Hepatocyte (in vitro differentiated cells): ENCODE results near the gene SBF1.

Source experiments
- EZH2phosphoT487 ChIP-seq: fragments of 200-600 bp; sonication (generic); IDR thresholded peaks from one replicate; pipeline ENCODE4 v1.6.1; 2018; ENCODE audit warnings: antibody characterized with exemption, mild to moderate bottlenecking, low read depth, moderate library complexity; ENCODE audit not compliant: unreplicated experiment, severe bottlenecking
- TF ChIP-seq, protein P1 (sequence below): fragments of 200-600 bp; sonication (generic); IDR thresholded peaks from 2 replicates; pipeline ENCODE4 v1.5.1; 2016; ENCODE audit warnings: antibody characterized with exemption, mild to moderate bottlenecking; ENCODE audit not compliant: poor library complexity

DNA sequence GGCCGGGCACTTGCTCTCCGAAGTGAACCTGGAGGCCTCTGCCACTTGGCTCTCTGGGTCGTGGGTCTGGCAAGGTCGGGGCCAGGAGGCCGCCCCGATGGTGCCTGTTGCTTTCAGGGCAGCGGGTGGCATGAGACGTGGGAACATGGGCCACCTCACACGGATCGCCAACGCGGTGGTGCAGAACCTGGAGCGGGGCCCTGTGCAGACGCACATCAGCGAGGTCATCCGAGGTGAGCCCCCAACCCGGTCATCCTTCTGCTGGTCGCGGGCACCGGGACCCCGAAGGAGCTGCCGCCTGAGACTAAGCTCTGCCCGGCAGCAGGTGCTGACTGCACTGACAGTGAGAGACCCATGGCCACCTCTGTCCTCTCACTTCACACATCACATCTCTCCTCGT lies 40.0 kb downstream of the SBF1 start:
- TF ChIP-seq, protein P1, sequence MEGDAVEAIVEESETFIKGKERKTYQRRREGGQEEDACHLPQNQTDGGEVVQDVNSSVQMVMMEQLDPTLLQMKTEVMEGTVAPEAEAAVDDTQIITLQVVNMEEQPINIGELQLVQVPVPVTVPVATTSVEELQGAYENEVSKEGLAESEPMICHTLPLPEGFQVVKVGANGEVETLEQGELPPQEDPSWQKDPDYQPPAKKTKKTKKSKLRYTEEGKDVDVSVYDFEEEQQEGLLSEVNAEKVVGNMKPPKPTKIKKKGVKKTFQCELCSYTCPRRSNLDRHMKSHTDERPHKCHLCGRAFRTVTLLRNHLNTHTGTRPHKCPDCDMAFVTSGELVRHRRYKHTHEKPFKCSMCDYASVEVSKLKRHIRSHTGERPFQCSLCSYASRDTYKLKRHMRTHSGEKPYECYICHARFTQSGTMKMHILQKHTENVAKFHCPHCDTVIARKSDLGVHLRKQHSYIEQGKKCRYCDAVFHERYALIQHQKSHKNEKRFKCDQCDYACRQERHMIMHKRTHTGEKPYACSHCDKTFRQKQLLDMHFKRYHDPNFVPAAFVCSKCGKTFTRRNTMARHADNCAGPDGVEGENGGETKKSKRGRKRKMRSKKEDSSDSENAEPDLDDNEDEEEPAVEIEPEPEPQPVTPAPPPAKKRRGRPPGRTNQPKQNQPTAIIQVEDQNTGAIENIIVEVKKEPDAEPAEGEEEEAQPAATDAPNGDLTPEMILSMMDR = no peak
- TF ChIP-seq EZH2phosphoT487 = no peak
